Measurements from ENCODE around the gene PRICKLE1.

DNA sequence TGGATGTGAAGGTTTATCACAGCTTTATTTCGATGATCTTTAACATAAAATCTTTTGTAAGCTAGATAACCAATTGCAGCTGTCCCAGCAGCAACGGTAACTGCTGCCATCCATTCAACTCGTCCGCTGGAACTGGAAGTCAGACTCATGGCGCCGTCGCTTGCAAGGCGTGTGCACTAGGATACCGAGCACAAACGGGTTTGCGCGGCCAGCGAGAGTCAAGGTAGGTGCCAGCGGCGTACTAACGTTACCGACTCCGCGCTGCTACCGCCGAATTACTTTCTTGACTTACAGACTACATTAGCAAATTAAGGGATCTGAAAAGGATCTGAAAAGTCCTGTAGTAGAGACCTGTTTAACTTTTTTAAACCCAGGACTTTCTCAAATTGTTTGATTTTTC, 47.4 kb upstream of the PRICKLE1 start:
- TF ChIP-seq, protein P1, sequence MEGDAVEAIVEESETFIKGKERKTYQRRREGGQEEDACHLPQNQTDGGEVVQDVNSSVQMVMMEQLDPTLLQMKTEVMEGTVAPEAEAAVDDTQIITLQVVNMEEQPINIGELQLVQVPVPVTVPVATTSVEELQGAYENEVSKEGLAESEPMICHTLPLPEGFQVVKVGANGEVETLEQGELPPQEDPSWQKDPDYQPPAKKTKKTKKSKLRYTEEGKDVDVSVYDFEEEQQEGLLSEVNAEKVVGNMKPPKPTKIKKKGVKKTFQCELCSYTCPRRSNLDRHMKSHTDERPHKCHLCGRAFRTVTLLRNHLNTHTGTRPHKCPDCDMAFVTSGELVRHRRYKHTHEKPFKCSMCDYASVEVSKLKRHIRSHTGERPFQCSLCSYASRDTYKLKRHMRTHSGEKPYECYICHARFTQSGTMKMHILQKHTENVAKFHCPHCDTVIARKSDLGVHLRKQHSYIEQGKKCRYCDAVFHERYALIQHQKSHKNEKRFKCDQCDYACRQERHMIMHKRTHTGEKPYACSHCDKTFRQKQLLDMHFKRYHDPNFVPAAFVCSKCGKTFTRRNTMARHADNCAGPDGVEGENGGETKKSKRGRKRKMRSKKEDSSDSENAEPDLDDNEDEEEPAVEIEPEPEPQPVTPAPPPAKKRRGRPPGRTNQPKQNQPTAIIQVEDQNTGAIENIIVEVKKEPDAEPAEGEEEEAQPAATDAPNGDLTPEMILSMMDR (conservative IDR thresholded peaks at IDR 0.05), result no peak
- TF ChIP-seq EZH2 (IDR thresholded peaks at IDR 0.05; ENCODE audit: low read depth), result no peak

All from PC-9 (cell line).